ENCODE measurements around the gene HNRNPL.
"Not testable (repeated sequence)": the region's sequence is repeated elsewhere in the genome, so short reads cannot be mapped to it uniquely, and the experiment has no call there.

Gene HNRNPL

GRCh38 chr19:38849860-38850435, at the start of gene HNRNPL:
TSS of gene HNRNPL (minus strand) at chr19:38849986. CDS start at chr19:38849966, 20 bp downstream.
- peak; percentile 100 for DNase-seq (ENCODE audit: low spot score)

DNA sequence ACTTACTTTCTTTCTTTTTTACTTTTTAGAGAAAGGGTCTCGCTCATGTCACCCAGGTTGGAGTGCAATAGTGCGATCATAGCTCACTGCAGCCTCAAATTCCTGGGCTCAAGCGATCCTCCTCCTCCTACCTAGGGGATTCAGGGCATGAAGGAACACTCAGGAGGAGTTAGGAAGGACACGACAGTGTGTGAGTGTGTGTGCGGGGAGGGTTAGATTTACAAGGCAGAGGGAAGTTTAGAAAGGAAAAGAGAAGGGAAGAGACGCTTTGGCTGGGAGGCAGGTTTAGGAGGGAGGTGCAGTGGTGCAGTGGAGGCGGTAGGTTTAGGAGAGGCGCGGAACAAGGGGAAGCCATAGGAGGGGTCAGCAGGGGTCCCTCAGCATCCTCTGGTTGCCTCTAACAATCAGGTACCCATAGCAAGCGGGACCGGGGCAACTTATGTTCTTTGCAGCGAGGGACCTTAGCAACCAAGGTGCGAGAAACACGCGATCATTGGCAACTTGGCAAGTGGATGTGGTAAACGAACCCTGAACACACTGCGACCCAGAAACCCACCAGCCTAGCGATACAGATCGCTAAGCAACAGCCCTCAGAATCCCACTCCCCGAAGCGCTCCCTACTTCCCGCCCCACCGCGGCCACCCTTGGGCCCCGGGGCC, 49.1 kb upstream of the HNRNPL start:
- DNase-seq (ENCODE audit: low spot score) = no peak

GRCh38 chr19:38894968-38895367, 45.2 kb upstream of the HNRNPL start:
- DNase-seq (ENCODE audit: low spot score) = no peak

DNA sequence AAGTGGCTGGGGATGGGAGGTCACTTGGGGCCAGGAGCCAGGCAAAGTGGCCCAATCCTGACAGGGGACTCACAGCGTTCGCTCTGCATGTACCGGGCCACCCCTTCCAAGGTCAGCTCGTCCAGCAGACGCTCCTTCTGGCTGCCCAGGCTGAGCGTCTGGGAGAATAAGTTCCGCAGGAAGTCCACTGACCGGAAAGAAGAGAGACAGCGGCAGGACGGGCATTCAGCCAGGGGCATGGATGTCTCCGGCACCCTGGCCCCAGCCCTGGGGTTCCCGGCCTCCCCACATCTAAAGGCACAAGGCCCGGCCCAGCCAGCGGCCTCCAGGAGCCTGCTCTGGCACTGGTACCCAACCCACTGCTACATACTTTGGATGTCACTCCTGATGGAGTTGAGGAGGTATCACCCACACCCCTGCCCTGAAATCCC, 43.6 kb upstream of the HNRNPL start:
- DNase-seq (ENCODE audit: low spot score) = no peak

GRCh38 chr19:38892841-38893240, 43.1 kb upstream of the HNRNPL start:
- no peak for DNase-seq (ENCODE audit: low spot score)

DNA sequence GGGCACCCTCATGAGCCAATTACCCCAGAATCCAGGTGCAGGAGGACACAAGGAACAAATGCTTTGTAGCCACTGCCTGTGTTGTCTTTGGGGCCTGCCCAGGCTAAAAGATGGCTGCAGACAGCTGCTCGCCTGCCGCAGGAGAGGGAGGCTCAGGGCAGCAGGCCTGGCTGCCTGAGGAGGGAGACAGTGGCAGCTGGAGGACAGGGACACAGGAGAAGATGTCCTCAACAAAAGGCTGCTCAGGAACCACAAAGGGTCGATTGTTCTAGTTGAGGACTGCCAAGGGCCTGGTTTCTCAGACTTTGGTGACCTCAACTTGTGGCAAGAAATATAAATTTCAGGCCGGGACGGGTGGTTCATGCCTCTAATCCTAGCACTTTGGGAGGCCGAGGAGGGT, 42.0 kb upstream of the HNRNPL start:
- no peak for DNase-seq (ENCODE audit: low spot score)

GRCh38 chr19:38890686-38891085, 40.9 kb upstream of the HNRNPL start:
- DNase-seq (ENCODE audit: low spot score) = no peak

- no peak for DNase-seq (ENCODE audit: low spot score)
These were observed 40.0 kb upstream of the HNRNPL start for GRCh38 chr19:38889803-38890202.

GRCh38 chr19:38888876-38889275, 39.1 kb upstream of the HNRNPL start:
- no peak for DNase-seq (ENCODE audit: low spot score)

- not testable (repeated sequence) for DNase-seq (ENCODE audit: low spot score)
These were observed 34.9 kb upstream of the HNRNPL start for GRCh38 chr19:38884691-38885090.

DNA sequence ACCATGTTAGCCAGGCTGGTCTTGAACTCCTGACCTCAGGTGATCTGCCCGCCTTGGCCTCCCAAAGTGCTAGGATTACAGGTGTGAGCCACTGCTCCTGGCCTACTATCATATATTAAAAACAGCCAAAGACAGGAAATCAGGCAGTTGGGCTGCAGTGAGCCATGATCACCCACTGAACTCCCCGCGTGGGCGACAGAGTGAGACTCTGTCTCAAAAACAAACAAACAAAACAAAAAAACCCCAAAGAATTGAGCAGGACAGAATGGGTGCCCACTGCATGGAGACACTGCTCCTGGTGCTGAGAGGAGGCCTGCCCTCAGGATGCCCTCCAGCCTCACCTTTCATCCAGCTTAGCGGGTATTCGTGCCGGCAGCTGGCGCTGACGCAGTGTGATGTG, 33.5 kb upstream of the HNRNPL start:
- no peak for DNase-seq (ENCODE audit: low spot score)

DNA sequence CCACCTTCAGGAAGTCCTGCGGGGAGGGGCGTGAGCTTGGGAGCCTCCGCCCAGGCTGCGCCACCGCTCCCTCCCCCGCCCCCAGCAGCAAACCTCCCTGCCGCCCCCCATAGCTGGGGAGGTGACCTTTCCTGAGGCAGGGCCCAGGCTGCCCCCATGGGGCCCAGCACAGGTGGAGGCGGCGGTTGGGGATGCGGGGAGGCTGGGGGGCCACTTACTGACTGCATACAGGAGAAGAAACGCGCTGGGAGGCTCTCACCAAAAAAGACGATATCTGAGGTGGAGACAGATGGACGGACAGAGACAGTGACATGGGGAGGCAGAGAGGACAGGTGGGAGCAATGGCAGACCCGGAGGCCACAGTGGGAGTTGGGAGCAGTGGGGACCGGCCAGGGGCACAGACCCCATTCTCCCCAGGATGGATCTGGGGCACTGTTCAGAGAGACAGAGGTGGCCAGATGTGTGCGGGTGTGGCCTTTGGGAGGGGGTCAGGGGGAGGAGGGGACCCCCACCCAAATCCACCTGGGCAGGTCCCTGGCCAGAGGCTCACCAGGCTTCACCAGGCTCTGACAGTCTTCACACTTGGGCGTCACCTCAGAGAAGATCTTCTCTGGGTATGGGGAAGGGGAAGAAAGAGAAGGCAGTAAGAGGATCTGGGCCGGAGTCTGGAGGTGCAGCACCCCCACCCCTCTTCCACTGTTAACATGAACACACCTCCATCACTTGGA, 31.3 kb upstream of the HNRNPL start:
- no peak for DNase-seq (ENCODE audit: low spot score)

DNA sequence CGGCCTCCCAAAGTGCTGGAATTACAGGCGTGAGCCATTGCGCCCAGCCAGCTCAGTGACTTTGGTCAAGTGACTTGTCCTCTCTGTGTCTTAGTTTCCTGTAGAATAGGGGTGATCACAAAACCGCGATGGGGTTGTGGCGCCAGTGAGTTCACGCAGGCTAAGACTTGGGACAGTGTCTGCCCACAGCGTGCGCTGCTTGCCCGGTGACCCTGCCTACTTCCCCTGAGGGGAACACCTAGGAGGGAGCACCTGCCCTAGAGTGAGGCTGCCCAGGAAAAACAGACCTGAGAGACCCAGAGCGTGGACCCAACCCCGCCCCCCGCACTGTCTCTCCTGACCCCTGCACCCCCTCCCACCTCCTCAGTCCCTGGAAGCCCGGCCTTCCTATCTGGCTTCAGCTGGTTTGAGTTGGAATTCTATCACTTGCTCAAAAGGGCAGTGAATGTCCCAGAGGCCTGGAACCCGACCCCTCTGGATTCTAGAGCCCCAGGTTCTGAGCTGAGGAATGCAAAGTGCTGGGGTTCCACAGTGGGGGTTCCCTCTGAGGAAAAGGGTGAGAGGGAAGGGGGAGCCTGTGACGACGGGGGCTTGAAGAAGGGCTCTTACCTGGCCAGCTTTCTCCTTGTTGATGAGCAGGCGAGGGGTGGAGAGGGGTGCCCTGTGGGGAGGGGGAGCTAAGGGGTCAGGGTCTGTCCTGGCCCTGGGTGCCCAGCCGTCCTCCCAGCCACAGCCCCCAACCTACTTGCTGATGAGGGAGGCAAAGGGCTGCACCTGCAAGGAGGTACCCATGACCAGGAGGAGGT, 30.5 kb upstream of the HNRNPL start:
- DNase-seq (ENCODE audit: low spot score) = no peak

GRCh38 chr19:38879400-38879751, 29.6 kb upstream of the HNRNPL start:
- no peak for DNase-seq (ENCODE audit: low spot score)

DNA sequence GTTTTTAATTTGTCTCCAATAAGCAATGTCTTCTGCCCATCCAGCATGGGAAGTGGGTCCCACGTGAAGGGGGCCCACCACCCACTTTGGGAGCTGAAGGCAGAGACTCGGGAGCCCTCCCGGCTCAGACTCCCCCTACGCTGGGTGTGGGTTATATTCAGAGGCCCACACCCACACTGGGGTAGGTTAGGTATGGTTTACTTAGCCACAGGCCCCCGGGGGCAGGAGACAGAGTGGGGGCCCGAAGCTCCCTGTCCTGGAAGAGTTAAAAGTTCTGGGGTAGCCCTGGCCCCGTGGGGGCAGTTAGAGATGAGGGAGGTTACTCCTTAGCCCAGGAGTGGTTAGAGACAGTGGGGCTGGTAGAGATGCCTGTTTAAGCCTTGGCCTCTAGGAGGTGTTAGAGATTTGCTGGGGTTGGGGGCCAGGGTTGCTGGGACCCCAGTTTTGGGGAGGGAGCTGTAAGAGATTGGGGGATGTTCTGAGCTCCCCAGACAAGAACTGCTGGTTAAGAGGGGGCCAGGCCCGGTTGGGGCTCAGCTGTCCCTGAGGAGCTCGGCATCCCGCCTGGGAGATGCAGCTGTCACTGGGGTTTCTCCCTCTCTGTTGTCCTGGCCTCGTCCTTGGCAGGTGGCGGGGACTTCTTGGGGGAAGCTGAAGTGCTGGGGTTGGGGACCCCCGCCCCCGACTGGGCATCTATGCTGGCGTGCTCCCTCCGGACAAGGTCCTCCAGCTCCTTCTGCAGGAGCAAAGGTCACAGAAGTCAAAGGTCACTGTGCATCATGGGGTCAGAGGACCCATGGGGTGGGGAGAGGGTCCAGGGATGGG, 29.0 kb upstream of the HNRNPL start:
- DNase-seq (ENCODE audit: low spot score) = no peak

DNA sequence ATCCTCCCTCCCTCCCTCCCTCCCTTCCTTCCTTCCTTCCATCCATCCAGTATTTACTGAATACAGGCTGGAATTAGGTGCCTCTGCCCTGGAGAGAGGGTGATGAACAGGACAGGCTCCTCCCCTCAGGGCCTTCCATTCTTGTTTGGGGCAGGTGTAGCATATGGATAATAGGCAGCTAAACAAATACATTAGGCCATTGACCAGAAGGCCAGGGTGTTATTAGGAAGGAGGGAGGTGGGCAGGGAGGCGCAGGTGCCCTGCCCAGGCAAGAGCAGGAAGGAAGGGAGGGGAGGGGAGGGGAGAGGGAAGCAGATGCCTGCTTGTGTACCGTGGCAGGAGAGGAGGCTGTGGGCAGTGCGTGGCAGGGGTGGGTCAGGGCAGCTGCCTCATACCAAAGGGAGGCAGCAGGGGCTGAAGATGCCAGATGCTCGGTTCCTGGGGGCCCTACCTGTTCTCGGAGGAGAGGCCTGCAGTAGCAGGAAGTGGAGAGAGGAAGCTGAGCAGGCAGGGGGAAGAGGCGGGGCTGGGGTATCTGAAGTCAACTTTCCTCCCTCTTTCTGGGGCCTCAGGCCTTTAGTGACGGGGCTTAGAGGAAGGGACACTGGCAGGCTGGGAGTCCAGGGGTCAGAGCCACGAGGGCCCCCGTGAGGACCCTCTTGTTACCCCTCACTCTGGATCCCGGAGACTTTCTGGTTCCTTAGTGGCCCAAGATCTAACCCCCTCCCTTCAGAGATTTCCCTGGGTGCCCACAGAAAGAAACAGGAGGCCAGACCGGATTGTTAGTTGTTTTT, 28.2 kb upstream of the HNRNPL start, which contains the start of gene RINL:
Gene RINL (minus strand): TSS at position 495 of the 794 bp plus-strand sequence. CDS start 1,533 bp downstream, outside the sequence.
- peak; percentile 74 for DNase-seq (ENCODE audit: low spot score)

- DNase-seq (ENCODE audit: low spot score) = no peak
These were observed 26.0 kb upstream of the HNRNPL start for GRCh38 chr19:38875656-38876395.

- not testable (repeated sequence) for DNase-seq (ENCODE audit: low spot score)
These were observed 23.6 kb upstream of the HNRNPL start for GRCh38 chr19:38873400-38873799.

DNA sequence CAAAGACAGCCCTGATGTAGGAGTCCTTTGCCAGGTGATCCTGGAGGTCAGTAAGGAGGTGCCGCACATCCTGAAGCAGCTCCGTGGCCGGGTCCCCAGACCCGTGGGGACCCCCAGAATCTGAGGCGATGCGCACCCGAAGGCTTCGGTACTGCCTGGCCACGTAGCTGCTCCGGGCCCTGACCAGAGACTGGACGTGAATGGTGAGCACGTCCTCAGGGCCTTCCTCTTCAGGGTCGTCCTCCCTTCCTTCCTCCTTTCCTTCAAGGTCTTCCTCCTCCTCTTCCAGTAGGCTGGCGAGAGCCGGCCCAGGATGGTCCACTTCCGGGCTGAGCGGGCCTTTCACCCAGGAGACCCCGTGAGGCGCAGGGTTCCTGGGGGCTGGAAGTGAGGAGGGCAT, 20.8 kb upstream of the HNRNPL start:
- DNase-seq (ENCODE audit: low spot score) = no peak
